NCI-H1417 (cell line): ENCODE results near the gene ZBTB38.

Experiments
- DNase-seq, 3 experiments: peaks; one replicate each; lab custom pipeline; 2025; lab: John Stamatoyannopoulos, UW

Gene ZBTB38

DNA sequence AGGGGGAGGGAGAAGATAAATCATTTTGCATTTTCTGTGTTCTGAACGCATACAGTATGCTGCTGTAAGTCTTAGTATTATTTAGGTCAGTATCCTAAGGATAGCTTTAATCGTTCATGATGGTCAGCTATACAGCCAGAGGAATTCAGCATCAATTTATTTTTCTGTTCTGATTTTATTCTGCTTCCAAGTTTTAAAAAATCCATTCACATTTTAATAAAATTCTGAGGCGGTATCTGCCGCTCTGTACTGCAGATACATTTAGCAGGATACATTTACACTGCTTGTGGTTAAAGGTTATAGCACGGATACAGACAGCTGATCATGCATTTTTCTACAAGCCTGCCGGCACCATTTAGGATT lies 17.8 kb downstream of the ZBTB38 start:
- peak in 1 of 3 experiments; percentile 53 for DNase-seq

DNA sequence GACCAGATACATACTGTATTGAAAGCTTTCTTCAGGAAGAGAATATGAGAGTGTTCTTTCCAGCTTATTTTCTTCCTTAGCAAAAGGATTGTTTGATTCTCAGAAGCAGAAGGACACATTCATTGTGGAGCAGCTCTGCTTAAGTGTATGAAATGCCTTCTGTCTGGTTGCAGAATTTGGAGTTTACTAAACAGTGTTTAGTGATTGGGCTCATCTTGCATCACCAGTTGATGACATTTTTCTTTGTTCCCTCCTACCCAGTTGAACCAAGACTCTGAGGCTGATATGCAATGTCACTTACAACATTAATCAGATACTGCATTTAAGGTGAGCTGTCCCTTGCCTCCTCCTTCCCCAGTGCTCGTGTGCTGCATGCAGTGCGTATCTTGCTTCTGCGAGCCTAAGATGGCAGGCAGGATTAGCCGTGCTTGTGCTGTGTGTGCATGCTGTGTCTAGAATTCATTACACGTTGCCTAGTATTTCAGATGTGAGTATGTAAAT lies 18.4 kb downstream of the ZBTB38 start:
- DNase-seq = peak in 2 of 3 experiments; percentile 30 to 67

DNA sequence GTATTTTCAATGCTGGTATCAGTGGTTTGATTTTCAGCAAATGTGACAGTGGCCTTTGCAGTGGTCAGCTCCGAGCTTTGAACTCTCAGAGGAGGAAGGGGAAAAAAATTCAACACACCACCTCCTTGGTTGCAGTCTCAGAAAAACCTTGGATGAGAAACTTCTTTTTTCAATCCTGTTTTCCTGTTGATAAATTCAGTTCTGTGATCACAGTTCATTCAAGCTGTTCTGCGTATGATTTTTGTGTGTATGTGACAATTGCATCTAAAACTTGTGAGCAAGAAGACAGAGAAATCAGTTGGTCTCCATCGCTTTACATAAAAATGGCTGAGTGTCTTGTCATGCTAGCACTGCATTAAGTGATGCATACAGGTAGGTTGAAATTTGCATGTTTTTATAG lies 19.2 kb downstream of the ZBTB38 start:
- peak in 1 of 3 experiments; percentile 58 for DNase-seq

DNA sequence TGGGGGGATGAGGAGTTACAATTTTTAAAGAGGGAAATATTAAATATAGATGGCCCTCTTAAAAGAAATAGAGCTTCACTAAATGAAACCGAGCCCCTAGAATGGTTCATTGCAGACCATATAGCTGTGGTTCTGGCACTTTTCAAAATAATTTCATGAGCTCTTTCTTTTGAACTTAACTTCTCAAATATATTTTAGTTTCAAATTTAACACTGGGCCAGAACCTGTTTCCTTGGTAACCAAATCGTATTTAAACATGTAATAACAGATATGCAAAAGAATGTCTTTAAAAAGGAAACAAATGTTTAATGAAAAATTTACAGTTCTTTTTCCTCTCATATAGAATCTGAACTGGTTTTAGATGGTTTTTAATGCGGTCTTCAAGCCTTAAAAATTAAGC lies 20.1 kb downstream of the ZBTB38 start:
- DNase-seq = peak in 1 of 3 experiments; percentile 47

DNA sequence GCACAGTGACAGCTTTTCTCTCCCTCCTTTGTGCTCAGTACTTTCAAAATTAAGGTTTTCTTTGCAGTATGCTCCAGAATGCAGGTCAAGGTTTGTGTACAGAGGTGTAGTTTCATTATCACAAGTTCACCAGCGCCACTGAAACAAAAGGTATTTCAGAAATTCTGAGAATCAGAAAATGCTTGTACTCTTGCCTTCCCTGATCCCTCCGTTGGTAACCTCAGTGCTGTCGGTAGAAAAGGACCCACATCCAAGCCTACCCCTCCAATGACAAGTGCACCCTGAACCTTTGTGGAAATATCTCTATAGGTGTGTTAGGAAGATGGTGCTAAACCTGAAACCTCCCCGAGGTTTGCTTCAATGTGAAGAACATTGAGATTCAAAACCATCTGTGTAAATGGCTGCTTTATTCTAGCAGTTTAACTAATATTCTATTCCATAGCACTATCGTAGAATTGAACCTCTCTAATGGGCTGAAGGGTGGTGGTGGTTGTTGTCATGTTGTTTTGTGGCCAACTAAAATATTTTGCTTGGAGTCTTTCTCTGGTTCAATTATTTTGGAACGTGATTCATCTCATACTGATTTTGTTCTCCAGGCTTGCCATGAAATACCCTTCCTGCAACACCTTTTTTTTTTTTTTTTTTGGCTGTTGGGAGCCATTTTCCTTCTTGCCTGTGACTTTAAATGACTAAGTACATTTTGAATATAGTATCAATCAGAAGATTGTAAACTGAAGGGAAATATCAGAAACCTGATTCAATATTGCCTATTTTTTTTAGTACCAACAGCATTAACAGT lies 20.7 kb downstream of the ZBTB38 start:
- peak in 1 of 3 experiments; percentile 45 for DNase-seq

DNA sequence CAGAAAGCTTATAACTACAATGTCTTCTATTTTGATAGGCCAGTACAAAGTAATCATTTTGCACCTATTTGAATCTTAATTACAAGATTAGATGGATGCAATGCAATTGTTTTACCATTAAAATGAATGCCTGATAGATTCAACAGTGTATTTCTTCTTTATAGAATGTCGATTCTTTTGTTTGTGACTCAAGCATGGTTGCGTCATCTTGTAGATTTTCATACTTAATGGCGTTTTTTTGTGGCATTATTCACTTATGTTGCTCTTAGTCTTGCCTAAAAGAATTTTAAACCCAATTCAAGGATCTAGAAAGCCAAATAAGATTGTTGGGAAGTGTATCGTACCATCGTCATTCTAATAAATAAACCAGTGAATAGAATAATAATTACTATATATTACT lies 21.4 kb downstream of the ZBTB38 start:
- no peak for DNase-seq

DNA sequence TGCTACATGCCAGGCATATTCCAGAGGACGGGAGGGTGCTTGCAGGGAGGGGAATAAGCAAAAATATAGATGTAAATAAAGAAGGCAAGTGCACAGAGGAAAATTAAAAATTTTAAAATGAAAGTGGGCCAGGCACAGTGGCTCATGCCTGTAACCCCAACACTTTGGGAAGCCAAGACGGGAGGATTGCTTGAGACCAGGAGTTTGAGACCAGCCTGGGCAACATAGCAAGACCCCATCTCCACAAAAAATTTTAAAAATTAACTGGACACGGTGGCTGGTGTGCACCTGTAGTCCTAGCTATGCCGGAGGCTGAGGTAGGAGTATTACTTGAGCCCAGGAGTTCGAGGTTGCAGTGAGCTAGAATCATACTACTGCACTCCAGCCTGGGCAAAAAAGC lies 22.4 kb downstream of the ZBTB38 start:
- DNase-seq = no peak

DNA sequence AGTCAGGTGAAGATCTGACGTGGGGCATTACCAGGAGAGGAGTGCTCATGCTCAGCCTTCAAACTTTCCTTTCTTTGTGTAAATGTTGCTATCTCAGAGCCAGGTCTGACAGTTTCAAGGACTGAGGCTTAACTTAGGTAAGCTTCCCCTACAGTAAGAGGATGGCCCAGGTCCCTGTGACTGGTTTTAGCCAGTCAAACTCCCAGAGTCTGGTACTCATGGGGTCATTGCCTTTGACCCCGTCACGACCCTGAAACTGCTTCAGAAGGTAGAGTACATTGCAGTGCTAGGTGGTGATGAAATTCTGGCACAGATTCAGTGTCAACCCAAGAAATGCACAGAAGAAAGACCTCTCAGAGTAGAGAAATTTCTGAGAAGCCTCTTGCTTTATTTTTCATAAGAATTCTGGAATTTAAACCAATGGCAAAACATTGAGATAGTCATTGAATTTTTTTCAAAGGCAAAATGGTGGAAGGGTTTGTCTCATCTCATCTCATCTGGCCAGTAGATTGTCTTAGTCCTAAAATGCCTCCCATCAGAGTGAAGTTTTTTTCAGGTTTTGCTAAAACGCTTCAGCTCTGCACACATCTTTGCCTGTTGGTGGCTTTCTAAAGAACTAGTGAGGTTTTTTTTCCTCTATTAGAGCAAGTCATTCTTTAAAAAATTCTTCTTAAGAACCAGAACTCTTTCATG lies 23.1 kb downstream of the ZBTB38 start:
- DNase-seq = no peak

DNA sequence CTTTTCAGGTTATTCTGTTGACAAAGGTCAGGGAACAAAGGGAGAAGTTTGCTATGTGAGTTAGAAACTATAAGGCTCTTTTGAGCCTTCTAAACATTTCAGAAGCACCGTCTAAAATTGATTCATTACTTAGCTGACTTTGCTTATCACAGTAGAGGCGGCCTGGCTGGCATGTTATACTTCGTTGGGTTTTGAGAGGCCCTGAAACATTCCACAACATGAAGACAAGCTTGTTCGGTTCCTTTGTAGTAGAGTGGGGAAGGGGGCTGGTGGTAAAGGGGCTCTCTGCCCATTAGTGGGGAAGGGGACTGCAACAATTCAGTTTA lies 23.6 kb downstream of the ZBTB38 start:
- DNase-seq = no peak

DNA sequence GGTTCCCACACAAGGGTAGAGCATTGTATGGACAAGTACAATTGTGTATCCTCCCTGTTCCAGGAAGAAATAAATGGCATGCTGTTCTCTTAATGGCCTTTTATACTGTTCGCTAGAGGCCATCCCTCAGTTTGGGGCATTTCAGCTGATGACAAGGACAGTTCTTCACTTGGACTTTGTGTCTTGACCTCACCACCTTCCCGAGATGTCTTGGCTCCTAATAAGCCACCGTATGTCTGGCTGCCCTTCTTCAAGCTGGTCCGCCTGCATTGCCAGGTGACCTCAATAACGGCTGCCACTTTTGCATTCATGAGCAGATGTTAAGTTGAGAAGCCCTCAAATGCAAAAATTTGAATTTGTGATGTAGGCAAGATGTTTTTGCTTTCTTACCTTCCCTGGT lies 24.1 kb downstream of the ZBTB38 start:
- DNase-seq = no peak

DNA sequence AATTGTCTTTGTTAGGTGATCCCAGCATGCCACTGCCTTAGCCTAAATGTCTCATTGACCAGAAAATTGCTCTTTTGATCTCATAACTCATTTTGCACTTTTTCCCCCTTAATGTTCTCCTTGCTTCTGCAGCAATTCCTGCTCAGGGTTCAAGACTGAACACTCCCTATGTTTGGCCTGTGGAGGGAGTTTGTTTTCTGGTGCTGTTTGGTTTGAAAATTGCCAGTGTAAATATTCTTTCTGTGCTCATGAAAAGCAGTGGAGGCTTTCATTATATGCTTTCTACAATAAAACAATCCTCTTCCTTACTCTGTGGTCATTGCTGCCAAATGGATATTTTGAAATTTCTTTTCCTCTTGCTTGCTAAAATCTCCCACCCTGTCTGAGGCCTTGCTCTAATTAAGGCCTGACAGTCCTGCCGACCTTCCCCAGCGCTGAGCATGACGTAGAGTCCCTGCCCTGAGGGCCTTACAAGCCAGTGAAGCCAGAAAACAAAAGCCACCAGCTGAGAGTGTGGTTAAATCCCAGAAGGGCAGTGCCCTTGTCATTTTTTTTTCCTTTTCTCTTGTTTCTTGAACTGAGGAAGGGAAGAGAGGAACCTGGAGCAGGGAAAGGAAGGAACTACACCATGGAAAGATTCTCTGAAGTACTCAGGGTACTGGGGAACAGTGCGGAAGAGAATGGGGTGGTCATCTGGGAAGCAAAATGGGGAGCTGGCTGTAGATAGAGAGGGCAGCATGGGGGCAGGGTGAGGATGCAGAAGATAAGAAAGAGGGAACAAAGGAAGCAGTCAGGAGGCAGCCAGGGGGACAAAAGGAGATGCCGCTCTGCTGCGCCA lies 24.8 kb downstream of the ZBTB38 start:
- peak; percentile 9 to 88 (median 78) for DNase-seq

DNA sequence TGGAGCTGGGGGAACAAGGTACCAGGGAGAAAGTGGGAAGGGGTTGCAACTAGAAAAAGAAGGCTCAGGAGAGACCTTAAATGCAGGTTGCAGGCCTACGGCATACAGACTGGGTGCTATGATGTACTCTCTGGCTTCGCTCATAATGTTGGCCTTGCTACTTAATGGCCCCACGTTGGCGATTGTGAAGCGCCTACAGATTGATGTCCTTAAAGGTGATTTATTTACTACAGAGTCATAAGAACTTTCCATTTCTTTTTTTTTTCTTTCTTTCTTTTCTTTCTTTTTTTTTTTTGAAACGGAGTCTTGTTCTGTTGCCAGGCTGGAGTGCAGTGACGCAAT lies 25.4 kb downstream of the ZBTB38 start:
- DNase-seq = no peak

DNA sequence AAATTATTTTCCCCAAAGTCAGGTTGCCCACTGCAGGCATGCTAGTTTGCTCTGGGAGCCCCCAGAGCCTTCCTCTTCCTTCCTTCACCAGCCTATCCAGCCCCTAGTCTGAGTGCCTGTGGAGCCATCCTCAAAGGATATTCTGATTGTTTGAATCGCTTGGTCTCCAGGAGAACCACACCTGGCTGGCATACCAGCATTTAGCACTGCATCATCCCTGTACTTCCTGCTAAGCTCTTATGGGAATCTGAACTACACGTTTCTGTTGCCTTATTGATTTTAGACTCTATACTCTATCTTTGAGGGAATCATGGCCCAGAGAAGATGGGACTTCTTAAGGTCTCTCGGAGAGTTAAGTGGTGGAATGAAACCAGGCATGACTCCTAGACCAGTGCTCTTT lies 26.3 kb downstream of the ZBTB38 start:
- DNase-seq = no peak

DNA sequence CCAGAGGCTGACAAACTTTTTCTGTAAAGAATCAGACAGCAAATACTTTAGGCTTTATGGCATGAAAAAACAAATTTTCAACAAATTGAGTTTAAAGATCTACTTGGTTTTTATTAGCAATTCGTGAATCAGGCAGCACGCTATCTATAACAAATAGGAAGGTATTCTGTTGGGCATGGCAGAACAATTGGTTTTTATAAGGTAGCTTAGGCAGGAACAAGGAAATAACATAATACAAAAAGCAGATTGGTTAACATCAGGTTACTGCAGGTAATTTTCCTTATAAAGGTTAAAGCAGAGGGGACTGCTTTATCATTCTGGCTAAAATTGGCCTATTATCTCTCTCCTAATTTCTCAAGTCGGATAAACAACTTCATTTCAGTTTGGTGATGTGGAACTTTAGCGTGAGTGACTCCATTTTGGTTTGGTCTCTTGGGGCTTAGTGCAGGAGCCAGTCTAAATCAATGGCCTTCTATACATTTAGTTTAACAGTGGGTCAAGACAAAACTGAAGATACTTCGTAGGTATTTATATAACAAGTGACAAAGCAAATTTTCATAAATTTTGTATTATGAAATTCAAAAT lies 26.8 kb downstream of the ZBTB38 start:
- DNase-seq = no peak

DNA sequence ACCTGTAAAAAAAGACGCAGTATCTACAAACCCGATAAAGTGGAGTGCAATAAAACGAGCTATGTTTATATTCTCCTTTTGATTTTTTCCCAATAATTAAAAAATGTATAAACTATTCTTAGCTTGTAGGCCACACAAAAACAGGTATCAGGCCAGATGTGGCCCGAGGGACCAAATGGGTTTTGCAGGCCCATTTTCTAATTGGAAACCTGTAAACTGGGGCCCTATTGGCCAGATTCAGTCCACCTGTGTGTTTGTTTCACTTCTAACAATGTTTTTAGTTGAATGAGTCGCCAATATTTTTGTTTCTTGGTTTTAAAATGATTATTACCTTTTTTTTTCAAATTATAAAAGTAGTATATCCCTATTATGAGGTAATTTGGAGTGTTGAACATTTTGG lies 29.7 kb downstream of the ZBTB38 start:
- DNase-seq = no peak

DNA sequence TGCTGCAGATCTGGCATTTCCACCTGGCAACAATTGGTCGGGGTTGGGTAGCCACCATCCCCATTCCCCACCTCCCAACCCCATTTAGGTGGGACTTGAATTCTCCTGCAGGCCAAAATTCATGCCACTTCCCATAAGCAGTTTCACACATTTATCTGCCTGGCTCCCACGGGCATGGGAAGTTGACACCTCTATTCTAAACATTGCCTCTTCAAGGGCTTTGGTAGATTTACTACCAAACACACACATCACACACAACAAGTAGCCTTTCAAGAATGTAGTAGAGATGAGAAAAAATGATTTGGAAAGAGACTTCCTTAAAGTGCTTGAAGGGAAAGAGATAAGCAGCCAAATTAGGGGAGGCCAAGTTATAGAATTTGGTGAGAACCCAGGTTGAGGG lies 30.9 kb downstream of the ZBTB38 start:
- DNase-seq = no peak

DNA sequence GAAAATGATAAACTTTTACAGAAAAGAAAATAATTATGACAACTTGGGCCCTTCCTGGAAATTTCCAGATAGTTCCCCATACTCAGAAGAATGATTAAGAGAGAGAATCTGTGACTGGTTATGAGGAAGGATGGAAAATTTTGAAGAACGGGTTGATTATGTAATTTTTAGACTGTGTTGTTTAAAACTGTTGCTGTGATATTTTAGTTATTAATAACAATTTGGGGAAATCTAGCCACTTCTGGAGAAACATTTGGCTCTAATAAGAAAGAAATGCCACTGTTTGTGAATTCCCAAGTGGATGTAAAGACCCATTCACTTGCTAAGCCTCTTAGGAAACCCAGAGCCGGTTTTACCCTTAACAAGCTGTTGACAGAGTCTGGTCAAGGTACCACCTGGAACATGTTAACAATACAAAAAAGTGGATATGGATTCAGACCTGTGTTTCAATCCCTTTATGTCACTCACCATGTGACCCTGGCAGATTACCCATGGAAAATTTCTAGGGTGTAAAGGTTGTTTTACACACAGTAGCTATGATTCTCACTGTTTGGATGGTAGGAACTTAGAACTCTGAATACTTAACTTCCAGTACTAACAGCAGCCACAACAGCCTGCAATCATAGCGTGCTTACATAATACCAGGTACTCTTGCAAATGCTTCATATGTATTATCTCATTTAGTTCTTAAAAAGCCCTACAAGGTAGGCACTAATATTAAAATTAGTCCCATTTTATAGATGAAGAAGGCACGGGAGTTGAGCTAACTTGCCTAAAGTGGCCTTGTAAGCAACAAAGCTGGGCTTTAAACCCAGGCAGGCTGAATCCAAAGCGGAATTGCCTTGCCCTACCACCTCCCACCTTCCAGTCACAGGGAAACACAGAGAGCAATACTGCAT lies 32.0 kb downstream of the ZBTB38 start:
- DNase-seq = no peak

DNA sequence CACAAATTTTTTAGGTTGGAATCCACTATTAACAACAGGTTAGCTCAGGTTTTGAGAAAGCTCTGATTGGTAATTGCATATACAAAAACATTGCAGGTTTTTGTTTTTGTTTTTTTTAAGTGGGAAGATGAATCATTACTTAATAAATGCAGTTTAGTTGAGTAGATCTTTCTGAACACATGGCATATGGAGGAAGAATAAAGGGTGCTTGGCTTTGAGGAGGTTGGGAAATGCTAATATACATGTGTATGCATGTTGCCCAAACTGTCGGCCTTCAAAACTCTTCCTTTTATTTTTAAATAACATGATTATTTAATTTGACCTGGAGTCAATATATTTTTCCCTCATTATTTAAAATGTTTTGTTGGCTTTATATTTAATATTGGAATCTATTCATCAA lies 32.8 kb downstream of the ZBTB38 start:
- DNase-seq = no peak

DNA sequence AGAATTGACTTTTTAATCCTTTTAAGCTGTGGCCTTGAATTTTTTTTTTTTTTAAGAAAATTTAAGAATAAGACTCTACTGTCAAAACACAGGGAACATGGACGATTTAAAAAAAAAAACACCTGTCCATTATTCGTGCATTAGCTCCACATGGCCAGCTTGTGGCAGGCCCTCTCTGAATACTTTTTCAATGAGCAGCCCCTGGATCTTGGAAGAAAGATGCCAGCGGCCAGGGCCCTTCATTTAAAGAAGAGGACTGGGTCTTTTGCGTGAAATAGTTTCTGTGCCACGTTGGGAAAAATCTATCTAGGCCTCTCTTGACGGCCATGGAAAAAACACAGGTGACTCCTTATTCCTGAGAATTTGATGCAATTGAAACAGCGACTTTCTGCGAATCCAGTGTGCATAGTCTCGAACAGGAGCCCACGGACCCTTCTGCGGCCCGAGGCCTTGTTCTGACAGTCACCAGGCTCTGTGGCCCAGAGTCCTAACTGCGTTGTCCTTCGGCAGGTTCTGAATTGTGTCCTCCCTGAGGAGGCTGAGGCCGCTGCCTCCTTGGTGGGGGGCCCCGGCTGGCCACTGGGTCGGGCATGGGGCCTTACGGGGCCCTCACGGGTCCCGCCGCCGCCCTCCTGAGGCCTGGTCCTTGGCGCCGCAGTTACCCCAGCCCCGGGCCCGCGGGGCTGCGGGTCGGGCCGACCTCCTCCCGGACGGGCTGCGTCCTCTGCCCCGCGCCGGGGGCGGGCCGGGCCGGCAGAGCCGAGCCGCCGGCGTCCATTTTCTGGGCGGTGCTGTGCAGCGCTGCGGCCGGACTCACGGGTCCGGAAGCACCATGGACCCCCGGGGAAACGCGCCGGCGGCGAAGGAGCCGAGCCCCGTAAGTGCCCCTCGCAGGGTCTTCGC lies 33.5 kb downstream of the ZBTB38 start:
- peak; percentile 42 to 80 (median 67) for DNase-seq

DNA sequence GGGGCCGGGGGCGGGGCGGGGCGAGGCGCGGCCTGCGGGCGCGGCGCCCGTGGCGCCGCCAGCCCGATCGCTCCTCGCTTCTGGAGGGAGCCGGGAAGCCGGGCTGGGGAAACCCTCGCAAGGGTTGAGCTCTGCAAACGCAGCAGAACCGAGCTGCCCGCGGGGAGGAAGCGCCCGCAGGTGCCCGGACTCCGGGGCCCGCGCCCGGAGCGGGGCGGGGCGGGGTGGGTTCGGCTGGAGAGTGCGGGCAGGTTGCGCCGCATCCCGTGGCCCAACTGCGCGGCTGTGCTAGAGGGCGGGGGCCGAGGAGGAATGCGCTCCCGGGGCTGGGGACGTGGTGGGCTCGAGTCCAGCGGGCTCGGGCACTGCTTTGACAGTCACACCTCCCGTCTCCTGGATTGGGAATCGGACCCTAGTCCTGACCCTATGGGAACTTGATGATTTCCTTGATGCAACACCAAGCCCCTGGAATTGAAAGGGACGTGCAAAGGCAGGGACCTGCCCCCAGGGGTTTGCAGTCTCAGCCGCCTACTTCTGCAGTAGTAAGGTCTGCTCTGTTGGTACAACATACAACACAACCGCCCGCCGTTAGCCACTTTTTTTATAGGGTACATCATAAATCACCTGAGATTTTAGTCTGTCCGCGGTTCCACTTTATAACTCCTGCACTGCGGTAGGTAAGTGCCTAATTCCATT lies 34.3 kb downstream of the ZBTB38 start:
- DNase-seq = peak; percentile 33 to 83 (median 67)
